AG09309 (cell line): Measurements from ENCODE around the gene APEX1.

Source experiments
- DNase-seq: peaks from one replicate; pipeline ENCODE4 v3.0.0-alpha.2; 2010; ENCODE audit warnings: low read depth
- H3K4me3 ChIP-seq: 2 replicates; pipeline ENCODE4 v1.5.1; 2011; ENCODE audit warnings: mild to moderate bottlenecking, low read depth, low read length, moderate library complexity; ENCODE audit not compliant: control insufficient read depth
- CTCF ChIP-seq: IDR thresholded peaks from 2 replicates; pipeline ENCODE4 v1.5.1; 2011; ENCODE audit warnings: mild to moderate bottlenecking, low read depth, low read length, inconsistent platforms; ENCODE audit not compliant: insufficient read depth, control insufficient read depth; ENCODE audit errors: missing control alignments

The APEX1 gene

GRCh38 chr14:20416223-20416622, 38.8 kb upstream of the APEX1 start:
- DNase-seq: no peak
- no peak for TF ChIP-seq CTCF
- no peak overlapping the region for H3K4me3 ChIP-seq

- no peak for DNase-seq
- no peak for TF ChIP-seq CTCF
- no peak overlapping the region for H3K4me3 ChIP-seq
These were observed 37.5 kb upstream of the APEX1 start for GRCh38 chr14:20417250-20418186.

- DNase-seq: no peak
- no peak overlapping the region for H3K4me3 ChIP-seq
These were observed 36.5 kb upstream of the APEX1 start for GRCh38 chr14:20418501-20418909.

GRCh38 chr14:20419419-20419818, 35.6 kb upstream of the APEX1 start:
- DNase-seq: no peak
- no peak for TF ChIP-seq CTCF
- H3K4me3 ChIP-seq: no peak overlapping the region

More at GRCh38 chr14:20418501-20418909, 36.5 kb upstream of the APEX1 start:
- no peak for TF ChIP-seq CTCF

- H3K4me3 ChIP-seq: no peak overlapping the region
- DNase-seq: no peak
- TF ChIP-seq CTCF: no peak
These were observed 33.8 kb upstream of the APEX1 start for GRCh38 chr14:20421267-20421666.

- H3K4me3 ChIP-seq: no peak overlapping the region
- TF ChIP-seq CTCF: no peak
- no peak for DNase-seq
These were observed 32.1 kb upstream of the APEX1 start for GRCh38 chr14:20422886-20423285.
